ENCODE measurements around the gene APBA2.

- peak in 1 of 6 experiments; percentile 12 for TF ChIP-seq CTCF (IDR thresholded peaks at IDR 0.05)
- TF ChIP-seq POLR2A (IDR thresholded peaks at IDR 0.05), result no peak
Measured at GRCh38 chr15:29089731-29090616, 204.2 kb downstream of the APBA2 start.

All from upper lobe of left lung (tissue), 4 donors.